Neutrophil (primary cell): ENCODE results near the gene NOL8.

Experiments used
- H3K27ac ChIP-seq: fragments of 200-600 bp; sonication (generic); 2 replicates; pipeline ENCODE4 v1.5.1; 2016; ENCODE audit warnings: mild to moderate bottlenecking, moderate library complexity
- H3K27me3 ChIP-seq: fragments of 200-600 bp; sonication (generic); 2 replicates; pipeline ENCODE4 v1.6.0; 2016; ENCODE audit warnings: mild to moderate bottlenecking
- H3K36me3 ChIP-seq: fragments of 200-600 bp; sonication (generic); 2 replicates; pipeline ENCODE4 v1.5.1; 2017
- H3K4me1 ChIP-seq, 2 experiments: fragments of 200-600 bp in 1 of 2; sonication (generic) in 1 of 2; 1 replicate in 1 of 2; 2 replicates in 1 of 2; pipeline versions ENCODE4 v1.5.1 to v1.6.1; 2013 to 2016; ENCODE audit warnings: low read depth in 1 of 2, low read length in 1 of 2, mild to moderate bottlenecking in 1 of 2, moderate library complexity in 1 of 2; ENCODE audit not compliant: control insufficient read depth in 1 of 2, insufficient read depth in 1 of 2
- H3K4me3 ChIP-seq, 2 experiments: fragments of 200-600 bp in 1 of 2; sonication (generic) in 1 of 2; 1 replicate in 1 of 2; 2 replicates in 1 of 2; pipeline ENCODE4 v1.5.1; 2013 to 2016; ENCODE audit warnings: low read depth in 1 of 2, low read length in 1 of 2, mild to moderate bottlenecking in 1 of 2, moderate library complexity in 1 of 2
- H3K9me3 ChIP-seq: fragments of 200-600 bp; sonication (generic); 2 replicates; pipeline ENCODE4 v1.5.1; 2016
- CTCF ChIP-seq: fragments of 200-600 bp; sonication (generic); IDR thresholded peaks from 2 replicates; pipeline ENCODE4 v1.5.1; 2016; ENCODE audit warnings: antibody characterized with exemption

The NOL8 gene

GRCh38 chr9:92254381-92255337 is 70.5 kb downstream of the NOL8 start:
- Histone ChIP-seq H3K36me3 (peaks cover 77% of the 10 kb centered on the region), H3K27ac (no peak overlapping the region), H3K4me3 (no peak overlapping the region)

GRCh38 chr9:92253656-92254055 is 71.5 kb downstream of the NOL8 start:
- no peaks in the 10 kb centered on the region for H3K9me3 ChIP-seq
- peaks cover 77% of the 10 kb centered on the region for H3K36me3 ChIP-seq
- H3K4me3 ChIP-seq, result no peak overlapping the region
- no peak overlapping the region for H3K27ac ChIP-seq
- no peaks in the 10 kb centered on the region for H3K4me1 ChIP-seq
- no peaks in the 10 kb centered on the region for H3K27me3 ChIP-seq
- TF ChIP-seq CTCF, result no peak

More at GRCh38 chr9:92254381-92255337, 70.5 kb downstream of the NOL8 start:
- no peaks in the 10 kb centered on the region for H3K9me3 ChIP-seq
- TF ChIP-seq CTCF, result no peak
- no peaks in the 10 kb centered on the region for H3K27me3 ChIP-seq
- H3K4me1 ChIP-seq, result no peaks in the 10 kb centered on the region

GRCh38 chr9:92247981-92248380 is 77.2 kb downstream of the NOL8 start:
- Histone ChIP-seq H3K27ac (no peak overlapping the region), H3K4me3 (no peak overlapping the region), H3K27me3 (no peaks in the 10 kb centered on the region), H3K4me1 (no peaks in the 10 kb centered on the region), H3K36me3 (peaks cover 85% of the 10 kb centered on the region), H3K9me3 (no peaks in the 10 kb centered on the region)
- TF ChIP-seq CTCF, result no peak
